Fibroblast of pulmonary artery (primary cell): ENCODE data around the gene MOSPD3.
"Not testable (repeated sequence)": the region's sequence is repeated elsewhere in the genome, so short reads cannot be mapped to it uniquely, and the experiment has no call there.

Experiments used
- DNase-seq: peaks from one replicate; pipeline ENCODE4 v3.0.0-alpha.2; 2010; ENCODE audit warnings: low read depth
- H3K4me3 ChIP-seq: replicated peaks from 2 replicates; pipeline ENCODE4 v1.5.1; 2011; ENCODE audit warnings: low read depth, mild to moderate bottlenecking, control low read depth, low read length, moderate library complexity
- CTCF ChIP-seq: IDR thresholded peaks from 2 replicates; pipeline ENCODE4 v1.5.1; 2011; ENCODE audit warnings: mild to moderate bottlenecking, control low read depth, low read length, inconsistent platforms; ENCODE audit errors: missing control alignments

Gene MOSPD3

GRCh38 chr7:100641860-100642533 is 29.7 kb downstream of the MOSPD3 start:
- TF ChIP-seq CTCF = no peak
- H3K4me3 ChIP-seq = no peak overlapping the region
- no peak for DNase-seq

GRCh38 chr7:100642534-100642907 is 30.2 kb downstream of the MOSPD3 start:
- no peak for TF ChIP-seq CTCF
- no peak for DNase-seq
- no peak overlapping the region for H3K4me3 ChIP-seq

- TF ChIP-seq CTCF = no peak
- DNase-seq = peak; percentile 8
- H3K4me3 ChIP-seq = no peak overlapping the region
Measured at GRCh38 chr7:100649826-100650565, 37.7 kb downstream of the MOSPD3 start.

GRCh38 chr7:100654908-100655831 is 42.8 kb downstream of the MOSPD3 start:
- no peak for TF ChIP-seq CTCF
- DNase-seq = no peak
- no peak overlapping the region for H3K4me3 ChIP-seq

GRCh38 chr7:100655908-100656674 is 43.8 kb downstream of the MOSPD3 start, which contains the start of gene ACTL6B:
Gene ACTL6B, minus strand, starts transcription at chr7:100656448. Its CDS starts 94 bp downstream, at chr7:100656354.
- peak; percentile 51 for DNase-seq
- no peak within 1 kb of the TSS for H3K4me3 ChIP-seq
- no peak for TF ChIP-seq CTCF

GRCh38 chr7:100662194-100662776 is 49.9 kb downstream of the MOSPD3 start:
- not testable (repeated sequence) for DNase-seq, H3K4me3 ChIP-seq
